Measurements from ENCODE around the gene CD36. TPM values are rescaled to one million over a fixed set of nuclear protein-coding genes. Genes with fewer than 3 reads are reported as not detected.

Gene CD36
- total and polyA plus RNA-seq, 10 of the 15 experiments (the other 5 are each of a cell fraction or from before 2014, with no cell fraction given), result 0.20 to 283 (median 172) TPM

- TF ChIP-seq JUND (IDR thresholded peaks at IDR 0.05; ENCODE audit: low read depth, low read length) (no peak), HDAC6 (IDR thresholded peaks at IDR 0.05; ENCODE audit: unreplicated experiment) (no peak), GABPA (IDR thresholded peaks at IDR 0.05; ENCODE audit: low read depth) (no peak), STAT1 (conservative IDR thresholded peaks at IDR 0.05) (no peak), TBL1XR1 (IDR thresholded peaks at IDR 0.05; ENCODE audit: low read depth, low read length) (no peak), RBBP5 (conservative IDR thresholded peaks at IDR 0.05) (no peak)
Measured at GRCh38 chr7:80593869-80594586, 44.4 kb upstream of the CD36 start (continued).

DNA sequence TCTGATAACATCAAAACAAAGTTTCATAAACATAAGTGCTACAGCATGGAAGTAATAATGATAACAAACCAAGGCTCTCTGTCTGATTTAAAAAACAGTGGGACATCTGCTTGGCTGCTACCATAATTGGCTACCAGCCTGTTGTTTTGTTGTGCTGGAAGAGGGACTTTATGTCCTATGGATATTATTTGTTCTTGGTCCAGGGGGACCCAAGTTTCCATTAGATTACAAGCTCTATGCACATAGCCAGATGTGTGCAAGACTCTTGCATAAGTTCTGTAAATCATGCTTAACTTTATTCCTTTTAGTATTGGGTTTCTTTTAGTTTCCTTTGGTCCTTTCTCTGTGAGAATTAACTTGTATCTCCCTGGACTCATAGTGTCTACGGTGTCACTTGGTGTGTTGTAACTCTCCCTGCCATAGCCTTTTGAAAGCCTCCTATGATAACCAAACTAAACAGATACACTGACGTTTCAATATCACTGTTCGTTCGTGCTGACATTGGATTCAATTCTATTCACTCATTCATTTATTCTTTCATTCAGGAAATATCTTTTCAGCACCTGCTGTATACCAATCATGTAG lies 41.4 kb upstream of the CD36 start:
- no TSS peak for BruUV-seq (replicated peaks)

More for the DNA sequence above, 41.4 kb upstream of the CD36 start:
- ChIA-PET RAD21 (ENCODE audit: unreplicated experiment) (no interaction called here), POLR2A (no interaction called here), CTCF (no interaction called here), SMC1A (ENCODE audit: uncharacterized antibody, unreplicated experiment) (no interaction called here)
- ATAC-seq, result no peak
- no peaks in the 10 kb centered on the region for H3K36me3 ChIP-seq (ENCODE audit: control insufficient read depth in 2 of 2, insufficient read depth in 2 of 2, low read length in 1 of 2)
- no peak overlapping the region for H2AFZ ChIP-seq (ENCODE audit: control insufficient read depth, low read depth, low read length)
- no peak overlapping the region for H3K9ac ChIP-seq (ENCODE audit: control insufficient read depth, insufficient read depth, low read length)
- intact Hi-C loops (cut with micrococcal nuclease; ENCODE audit: unreplicated experiment), result no loop called here
- TF ChIP-seq KAT2A (conservative IDR thresholded peaks at IDR 0.05; ENCODE audit: control insufficient read depth, low read depth, low read length) (no peak), PML (IDR thresholded peaks at IDR 0.05; ENCODE audit: low read length) (no peak), ZSCAN29 (IDR thresholded peaks at IDR 0.05) (no peak), NFYB (IDR thresholded peaks at IDR 0.05; ENCODE audit: insufficient read depth, low read depth, low read length) (no peak), ZNF274 (IDR thresholded peaks at IDR 0.05; ENCODE audit: insufficient read depth, insufficient read length) (no peak), MEF2A (IDR thresholded peaks at IDR 0.05; ENCODE audit: insufficient read depth, low read depth, low read length) (no peak), CBFB (IDR thresholded peaks at IDR 0.05; ENCODE audit: low read depth) (no peak), SIX5 (IDR thresholded peaks at IDR 0.05; ENCODE audit: low read depth, low read length, severe bottlenecking) (no peak), ATF7 (IDR thresholded peaks at IDR 0.05; ENCODE audit: low read depth) (no peak), KLF5 (IDR thresholded peaks at IDR 0.05; ENCODE audit: partially characterized antibody) (no peak), TCF12 (IDR thresholded peaks at IDR 0.05; ENCODE audit: low read depth, low read length) (no peak), MYB (IDR thresholded peaks at IDR 0.05; ENCODE audit: borderline replicate concordance, low read depth, low read length) (no peak), HDGF (IDR thresholded peaks at IDR 0.05) (no peak), RBBP5 (conservative IDR thresholded peaks at IDR 0.05) (no peak), POLR2AphosphoS5 (IDR thresholded peaks at IDR 0.05; ENCODE audit: low read length) (no peak), NRF1 (conservative IDR thresholded peaks at IDR 0.05; ENCODE audit: low read depth, low read length) (no peak)
- TF ChIP-seq, protein P1, sequence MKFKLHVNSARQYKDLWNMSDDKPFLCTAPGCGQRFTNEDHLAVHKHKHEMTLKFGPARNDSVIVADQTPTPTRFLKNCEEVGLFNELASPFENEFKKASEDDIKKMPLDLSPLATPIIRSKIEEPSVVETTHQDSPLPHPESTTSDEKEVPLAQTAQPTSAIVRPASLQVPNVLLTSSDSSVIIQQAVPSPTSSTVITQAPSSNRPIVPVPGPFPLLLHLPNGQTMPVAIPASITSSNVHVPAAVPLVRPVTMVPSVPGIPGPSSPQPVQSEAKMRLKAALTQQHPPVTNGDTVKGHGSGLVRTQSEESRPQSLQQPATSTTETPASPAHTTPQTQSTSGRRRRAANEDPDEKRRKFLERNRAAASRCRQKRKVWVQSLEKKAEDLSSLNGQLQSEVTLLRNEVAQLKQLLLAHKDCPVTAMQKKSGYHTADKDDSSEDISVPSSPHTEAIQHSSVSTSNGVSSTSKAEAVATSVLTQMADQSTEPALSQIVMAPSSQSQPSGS (IDR thresholded peaks at IDR 0.05; ENCODE audit: low read length), result no peak
- no peaks in the 10 kb centered on the region for H4K20me1 ChIP-seq (ENCODE audit: control insufficient read depth, insufficient read depth)
- 33% methylated on average over 4 of the region's 4 CpGs for WGBS (ENCODE audit: insufficient coverage, insufficient replicate concordance, low lambda C conversion rate, missing lambda C conversion rate)
- H3K4me2 ChIP-seq (ENCODE audit: control insufficient read depth, insufficient read depth), result no peak overlapping the region
- H3K4me1 ChIP-seq (ENCODE audit: control insufficient read depth, insufficient read depth, low read length), result no peaks in the 10 kb centered on the region
- H3K9me3 ChIP-seq (replicated peaks; ENCODE audit: control insufficient read depth, insufficient read depth, low read length), result no peaks in the 10 kb centered on the region
- FAIRE-seq, result no peak
- H3K27me3 ChIP-seq (replicated peaks in 1 of 2; ENCODE audit: control insufficient read depth in 2 of 2, insufficient read depth in 2 of 2, low read length in 1 of 2), result no peaks in the 10 kb centered on the region
- no peaks in the 10 kb centered on the region for H3K79me2 ChIP-seq (ENCODE audit: control insufficient read depth, insufficient read depth, low read length)
- DNase-seq (ENCODE audit: low read depth, low spot score), result no peak
- H3K4me3 ChIP-seq, result no peak overlapping the region
- no peak overlapping the region for H3K27ac ChIP-seq (ENCODE audit: control insufficient read depth, insufficient read depth)
- in situ Hi-C loops (cut with MboI), result no loop called here
